ENCODE results near the gene GPR39.

GPR39 gene

DNA sequence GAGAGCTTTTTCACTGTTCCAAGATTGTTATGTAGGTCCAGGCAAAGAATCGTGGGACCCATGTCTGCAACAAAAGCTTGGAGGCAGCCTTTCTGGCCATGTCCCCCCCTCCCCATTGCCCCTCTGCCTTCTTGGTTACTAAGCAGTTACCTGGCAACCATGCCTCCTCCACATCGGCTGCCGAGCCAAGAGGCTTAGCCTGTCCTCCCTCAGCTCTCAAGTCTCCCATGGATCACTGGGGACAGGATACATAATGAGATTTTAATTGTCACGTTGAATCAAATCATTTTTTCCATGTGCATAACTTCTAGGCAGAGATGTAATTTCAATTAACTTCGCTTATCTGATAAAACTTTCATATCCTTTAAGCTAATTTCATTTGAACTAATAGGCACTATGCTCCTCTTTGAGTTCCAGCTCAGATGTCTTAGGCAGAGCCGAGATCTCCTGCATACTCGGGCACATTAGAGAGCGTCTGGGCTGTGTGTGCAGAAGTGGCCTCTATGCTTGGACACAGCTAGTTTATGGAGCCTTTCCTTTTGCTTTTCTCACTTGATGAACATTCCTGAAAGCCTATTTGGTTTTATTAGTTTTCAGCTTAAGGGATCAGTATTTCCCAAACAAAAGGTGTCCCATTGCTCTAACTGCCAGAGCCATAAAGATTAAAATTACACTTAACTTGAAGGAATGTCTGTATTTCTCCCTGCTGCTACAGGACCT is 172.7 kb downstream of the GPR39 start:
- no peak overlapping the region for H3K4me3 ChIP-seq (ENCODE audit: low read length)
- TF ChIP-seq, protein P1, sequence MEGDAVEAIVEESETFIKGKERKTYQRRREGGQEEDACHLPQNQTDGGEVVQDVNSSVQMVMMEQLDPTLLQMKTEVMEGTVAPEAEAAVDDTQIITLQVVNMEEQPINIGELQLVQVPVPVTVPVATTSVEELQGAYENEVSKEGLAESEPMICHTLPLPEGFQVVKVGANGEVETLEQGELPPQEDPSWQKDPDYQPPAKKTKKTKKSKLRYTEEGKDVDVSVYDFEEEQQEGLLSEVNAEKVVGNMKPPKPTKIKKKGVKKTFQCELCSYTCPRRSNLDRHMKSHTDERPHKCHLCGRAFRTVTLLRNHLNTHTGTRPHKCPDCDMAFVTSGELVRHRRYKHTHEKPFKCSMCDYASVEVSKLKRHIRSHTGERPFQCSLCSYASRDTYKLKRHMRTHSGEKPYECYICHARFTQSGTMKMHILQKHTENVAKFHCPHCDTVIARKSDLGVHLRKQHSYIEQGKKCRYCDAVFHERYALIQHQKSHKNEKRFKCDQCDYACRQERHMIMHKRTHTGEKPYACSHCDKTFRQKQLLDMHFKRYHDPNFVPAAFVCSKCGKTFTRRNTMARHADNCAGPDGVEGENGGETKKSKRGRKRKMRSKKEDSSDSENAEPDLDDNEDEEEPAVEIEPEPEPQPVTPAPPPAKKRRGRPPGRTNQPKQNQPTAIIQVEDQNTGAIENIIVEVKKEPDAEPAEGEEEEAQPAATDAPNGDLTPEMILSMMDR (IDR thresholded peaks at IDR 0.05; ENCODE audit: low read depth, low read length, poor library complexity, severe bottlenecking) = no peak
- TF ChIP-seq EZH2phosphoT487 (IDR thresholded peaks at IDR 0.05; ENCODE audit: borderline replicate concordance, low read length) = no peak
- no peaks in the 10 kb centered on the region for H3F3A ChIP-seq (ENCODE audit: control insufficient read depth, insufficient read depth)
- H3K27ac ChIP-seq (ENCODE audit: low read depth, low read length) = no peak overlapping the region
- H3K79me2 ChIP-seq (ENCODE audit: control insufficient read depth, low read length) = no peaks in the 10 kb centered on the region
- H3K4me1 ChIP-seq (ENCODE audit: control insufficient read depth, low read length) = no peaks in the 10 kb centered on the region
- H3K36me3 ChIP-seq (ENCODE audit: control insufficient read depth, low read length) = no peaks in the 10 kb centered on the region
- H3K9me3 ChIP-seq (ENCODE audit: control insufficient read depth, insufficient read depth, low read length) = no peaks in the 10 kb centered on the region
- no peaks in the 10 kb centered on the region for H3K27me3 ChIP-seq (ENCODE audit: control insufficient read depth, low read length)
- H4K20me1 ChIP-seq (ENCODE audit: control insufficient read depth, insufficient read depth, low read depth, low read length) = no peaks in the 10 kb centered on the region
- no peaks in the 10 kb centered on the region for H3K9me2 ChIP-seq (replicated peaks; ENCODE audit: control insufficient read depth, low read length)
- no peak overlapping the region for H3K4me2 ChIP-seq (ENCODE audit: low read length)

DNA sequence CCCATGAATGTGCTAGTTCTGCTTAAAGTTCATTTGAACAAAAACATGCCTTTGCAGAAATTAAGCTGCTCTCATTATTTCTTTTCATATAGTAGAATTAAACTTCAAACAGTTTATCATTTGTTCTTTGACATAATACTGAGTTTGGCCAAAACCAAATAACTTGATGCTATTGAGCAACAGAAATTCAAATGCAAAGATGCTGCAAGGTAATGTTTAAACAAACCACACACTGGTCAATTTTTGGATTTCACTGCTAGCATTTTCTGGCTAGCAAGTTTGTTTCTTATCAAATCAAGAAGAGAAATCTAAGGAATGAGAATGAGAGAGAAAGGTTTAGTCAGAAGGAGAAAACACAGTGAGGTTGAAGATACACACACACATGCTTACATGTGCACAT is 173.4 kb downstream of the GPR39 start:
- no peak overlapping the region for H3K4me2 ChIP-seq (ENCODE audit: low read length)
- H3K27me3 ChIP-seq (ENCODE audit: control insufficient read depth, low read length) = no peaks in the 10 kb centered on the region
- TF ChIP-seq, protein P1 (IDR thresholded peaks at IDR 0.05; ENCODE audit: low read depth, low read length, poor library complexity, severe bottlenecking) = no peak
- no peak for TF ChIP-seq EZH2phosphoT487 (IDR thresholded peaks at IDR 0.05; ENCODE audit: borderline replicate concordance, low read length)
- H3F3A ChIP-seq (ENCODE audit: control insufficient read depth, insufficient read depth) = no peaks in the 10 kb centered on the region
- no peaks in the 10 kb centered on the region for H3K4me1 ChIP-seq (ENCODE audit: control insufficient read depth, low read length)
- H4K20me1 ChIP-seq (ENCODE audit: control insufficient read depth, insufficient read depth, low read depth, low read length) = no peaks in the 10 kb centered on the region
- H3K9me3 ChIP-seq (ENCODE audit: control insufficient read depth, insufficient read depth, low read length) = no peaks in the 10 kb centered on the region
- no peaks in the 10 kb centered on the region for H3K79me2 ChIP-seq (ENCODE audit: control insufficient read depth, low read length)
- no peaks in the 10 kb centered on the region for H3K36me3 ChIP-seq (ENCODE audit: control insufficient read depth, low read length)
- H3K9me2 ChIP-seq (replicated peaks; ENCODE audit: control insufficient read depth, low read length) = no peaks in the 10 kb centered on the region
- H3K27ac ChIP-seq (ENCODE audit: low read depth, low read length) = no peak overlapping the region
- no peak overlapping the region for H3K4me3 ChIP-seq (ENCODE audit: low read length)

DNA sequence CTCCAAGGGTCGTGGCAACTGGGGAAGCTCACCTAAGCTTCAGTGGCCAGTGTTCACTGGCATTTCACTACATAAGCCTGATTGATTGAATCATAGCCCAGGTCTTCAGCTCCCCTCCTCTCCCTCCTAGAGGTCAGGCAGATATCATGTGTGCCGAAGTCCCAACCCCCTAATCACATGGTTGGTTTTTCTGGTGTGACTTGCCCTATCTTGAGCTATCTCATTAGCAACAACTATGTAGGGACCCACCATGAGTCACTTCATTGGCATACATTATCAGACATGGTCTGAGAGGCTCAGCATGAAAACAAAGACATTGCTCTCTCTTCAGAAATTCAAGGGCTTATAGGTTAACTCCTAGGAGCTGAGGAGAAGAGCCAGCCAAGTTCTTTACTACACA is 176.6 kb downstream of the GPR39 start:
- Histone ChIP-seq H4K20me1 (ENCODE audit: control insufficient read depth, insufficient read depth, low read depth, low read length) (no peaks in the 10 kb centered on the region), H3K4me2 (ENCODE audit: low read length) (no peak overlapping the region), H3K27me3 (ENCODE audit: control insufficient read depth, low read length) (no peaks in the 10 kb centered on the region), H3F3A (ENCODE audit: control insufficient read depth, insufficient read depth) (no peaks in the 10 kb centered on the region), H3K9me2 (replicated peaks; ENCODE audit: control insufficient read depth, low read length) (no peaks in the 10 kb centered on the region), H3K79me2 (ENCODE audit: control insufficient read depth, low read length) (no peaks in the 10 kb centered on the region), H3K4me3 (ENCODE audit: low read length) (no peak overlapping the region), H3K4me1 (ENCODE audit: control insufficient read depth, low read length) (no peaks in the 10 kb centered on the region), H3K36me3 (ENCODE audit: control insufficient read depth, low read length) (no peaks in the 10 kb centered on the region), H3K9me3 (ENCODE audit: control insufficient read depth, insufficient read depth, low read length) (no peaks in the 10 kb centered on the region), H3K27ac (ENCODE audit: low read depth, low read length) (no peak overlapping the region)
- no peak for TF ChIP-seq EZH2phosphoT487 (IDR thresholded peaks at IDR 0.05; ENCODE audit: borderline replicate concordance, low read length)
- TF ChIP-seq, protein P1 (IDR thresholded peaks at IDR 0.05; ENCODE audit: low read depth, low read length, poor library complexity, severe bottlenecking) = no peak
